Hematopoietic multipotent progenitor cell treated with erythropoietin and hydrocortisone succinate and interleukin-3 and kit ligand, for 6 days (in vitro differentiated cells): Measurements from ENCODE around the gene ARIH2.
"Not testable (repeated sequence)": the region's sequence is repeated elsewhere in the genome, so short reads cannot be mapped to it uniquely, and the experiment has no call there.

ENCODE experiments used
- DNase-seq: peaks from one replicate; pipeline ENCODE4 v3.0.0-alpha.2; 2015

ARIH2 gene

GRCh38 chr3:48918388-48919214, at the start of gene ARIH2:
ARIH2 (plus strand) TSS chr3:48918842; CDS start chr3:48927559, 8,717 bp downstream.
- peak; percentile 97 for DNase-seq

- DNase-seq, result no peak
Observed at GRCh38 chr3:48877671-48878070, 41.0 kb upstream of the ARIH2 start.

- no peak for DNase-seq
Observed at GRCh38 chr3:48879307-48879993, 39.2 kb upstream of the ARIH2 start.

GRCh38 chr3:48879994-48880377, 38.7 kb upstream of the ARIH2 start:
- no peak for DNase-seq

GRCh38 chr3:48881006-48881405, 37.6 kb upstream of the ARIH2 start:
- no peak for DNase-seq

GRCh38 chr3:48881652-48882114, 37.0 kb upstream of the ARIH2 start:
- no peak for DNase-seq

GRCh38 chr3:48885753-48886152, 32.9 kb upstream of the ARIH2 start:
- no peak for DNase-seq

GRCh38 chr3:48891606-48892005, 27.0 kb upstream of the ARIH2 start:
- no peak for DNase-seq

GRCh38 chr3:48894516-48894915, 24.1 kb upstream of the ARIH2 start:
- peak; percentile 57 for DNase-seq

- DNase-seq, result peak; percentile 51
Observed at GRCh38 chr3:48896936-48897335, 21.7 kb upstream of the ARIH2 start.

GRCh38 chr3:48897460-48898376, 20.9 kb upstream of the ARIH2 start:
- DNase-seq, result peak; percentile 46

- DNase-seq, result peak; percentile 97
Observed at GRCh38 chr3:48898383-48899234, 20.0 kb upstream of the ARIH2 start, which contains the start of gene SLC25A20. SLC25A20 (minus strand) TSS chr3:48898882; CDS start chr3:48898794, 88 bp downstream.

- DNase-seq, result peak; percentile 28
Observed at GRCh38 chr3:48899273-48899672, 19.4 kb upstream of the ARIH2 start.

- not testable (repeated sequence) for DNase-seq
Observed at GRCh38 chr3:48907026-48907425, 11.6 kb upstream of the ARIH2 start.

GRCh38 chr3:48915296-48915695, 3.3 kb upstream of the ARIH2 start:
- peak; percentile 51 for DNase-seq

GRCh38 chr3:48919215-48920138, 835 bp downstream of the ARIH2 start:
- peak; percentile 94 for DNase-seq

- DNase-seq, result no peak
Observed at GRCh38 chr3:48926425-48927392, 8.1 kb downstream of the ARIH2 start.

- DNase-seq, result peak; percentile 66
Observed at GRCh38 chr3:48927928-48928327, 9.3 kb downstream of the ARIH2 start.

- DNase-seq, result no peak
Observed at GRCh38 chr3:48928679-48929078, 10.0 kb downstream of the ARIH2 start.
